ENCODE results near the gene SMPD2. TPM values are rescaled to one million over a fixed set of nuclear protein-coding genes. Genes with fewer than 3 reads are reported as not detected.

The SMPD2 gene
- total and polyA plus RNA-seq, 4 experiments from 2014 or later = 8.2 to 23.6 (median 18.8) TPM

DNA sequence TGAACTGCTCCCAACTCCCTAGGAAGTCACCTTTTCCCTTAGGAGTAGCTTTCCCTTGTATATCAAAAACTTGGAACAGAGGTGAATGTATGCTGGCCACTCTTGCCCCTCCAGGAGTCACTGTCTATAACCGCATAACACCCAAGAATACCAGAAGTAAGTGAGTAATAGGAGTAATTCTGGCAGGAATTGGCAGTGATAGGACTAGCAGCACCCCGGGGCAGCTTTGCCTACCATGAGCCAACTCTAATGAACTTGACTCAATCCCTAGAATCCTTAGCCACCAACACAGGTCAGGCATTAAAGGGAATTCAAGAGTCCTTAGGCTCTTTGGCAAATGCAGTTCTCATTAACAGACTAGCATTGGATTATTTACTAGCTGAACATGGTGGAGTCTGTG, 29.5 kb upstream of the SMPD2 start:
- CTCF ChIA-PET (ENCODE audit: partially characterized antibody) = interaction anchor here (0.6 to 2.0 kb wide), 2 partner anchors 8 to 21 kb away, joined by 3 to 4 read pairs; no protein-coding TSS in a partner anchor
- H3K27ac Mint-ChIP-seq = no peak overlapping the region
- Histone ChIP-seq H3K36me3 (ENCODE audit: insufficient read depth, low read length) (no peaks in the 10 kb centered on the region), H3K27me3 (ENCODE audit: insufficient read depth, low read length) (no peaks in the 10 kb centered on the region), H3K4me1 (ENCODE audit: insufficient read depth, low read length) (no peaks in the 10 kb centered on the region), H3K9me3 (ENCODE audit: control insufficient read depth in 1 of 2, low read length in 2 of 2) (no peaks in the 10 kb centered on the region), H3K4me3 (ENCODE audit: low read length in 2 of 2) (no peak overlapping the region), H3K27ac (ENCODE audit: low read depth, low read length) (no peak overlapping the region)
- POLR2A ChIA-PET (ENCODE audit: partially characterized antibody) = no interaction called here
- H3K36me3 Mint-ChIP-seq = no peaks in the 10 kb centered on the region
- no peaks in the 10 kb centered on the region for H3K4me1 Mint-ChIP-seq
- peaks cover 0 to 4% (median under 1%) of the 10 kb centered on the region in 8 donors for H3K9me3 Mint-ChIP-seq
- H3K4me3 Mint-ChIP-seq = no peak overlapping the region
- intact Hi-C loops (cut with micrococcal nuclease) = no loop called here
- DNase-seq = no peak
- peaks cover 4 to 7% of the 10 kb centered on the region in 2 donors for H3K27me3 Mint-ChIP-seq

DNA sequence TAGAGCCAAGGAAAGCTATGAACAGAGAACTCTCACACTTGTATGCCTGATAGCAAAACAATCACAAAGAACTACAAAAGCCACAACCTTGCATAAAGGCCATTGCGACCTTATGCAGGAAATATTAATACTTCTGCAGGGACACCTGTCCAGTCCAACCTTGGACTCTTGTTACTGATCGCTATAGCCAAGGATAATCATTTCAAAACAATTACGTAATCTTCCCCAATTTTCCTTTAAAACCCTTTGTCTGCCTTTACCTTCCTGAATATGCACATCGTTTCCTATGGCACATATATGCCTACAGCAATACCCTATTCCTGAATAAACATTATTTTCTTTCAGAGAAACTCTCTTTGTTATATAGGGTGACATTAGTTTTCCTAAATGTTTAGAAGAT, 22.9 kb upstream of the SMPD2 start:
- H3K4me3 Mint-ChIP-seq = no peak overlapping the region
- ChIA-PET POLR2A (ENCODE audit: partially characterized antibody) (no interaction called here), CTCF (ENCODE audit: partially characterized antibody) (no interaction called here)
- no peaks in the 10 kb centered on the region for H3K36me3 Mint-ChIP-seq
- intact Hi-C loops (cut with micrococcal nuclease) = no loop called here
- Histone ChIP-seq H3K36me3 (ENCODE audit: insufficient read depth, low read length) (no peaks in the 10 kb centered on the region), H3K4me1 (ENCODE audit: insufficient read depth, low read length) (no peaks in the 10 kb centered on the region), H3K4me3 (ENCODE audit: low read length in 2 of 2) (no peak overlapping the region), H3K9me3 (ENCODE audit: control insufficient read depth in 1 of 2, low read length in 2 of 2) (no peaks in the 10 kb centered on the region), H3K27me3 (ENCODE audit: insufficient read depth, low read length) (no peaks in the 10 kb centered on the region), H3K27ac (ENCODE audit: low read depth, low read length) (no peak overlapping the region)
- no peaks in the 10 kb centered on the region for H3K4me1 Mint-ChIP-seq
- peaks cover 0 to 2% (median 0%) of the 10 kb centered on the region in 8 donors for H3K9me3 Mint-ChIP-seq
- peaks cover 2 to 4% of the 10 kb centered on the region in 2 donors for H3K27me3 Mint-ChIP-seq
- DNase-seq = no peak
- no peak overlapping the region for H3K27ac Mint-ChIP-seq

DNA sequence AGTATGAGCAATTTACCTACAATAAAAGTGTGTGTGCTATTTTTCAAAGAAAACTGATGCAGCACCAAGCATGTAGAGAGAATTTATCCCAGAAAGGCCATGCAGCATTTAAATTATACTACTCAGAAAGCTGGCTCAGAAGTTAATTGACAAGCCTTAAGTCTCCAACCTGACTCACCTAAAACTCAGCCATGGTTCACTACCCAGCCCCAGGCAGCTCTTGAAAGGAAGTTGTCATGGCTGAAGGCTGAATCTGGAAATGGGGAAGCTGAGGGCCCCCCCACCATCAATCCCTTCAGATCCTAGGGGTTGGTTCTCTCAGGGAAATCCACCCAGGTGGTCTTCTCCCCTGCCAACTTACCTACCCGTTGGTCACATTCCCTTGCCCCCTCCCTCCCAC, 19.8 kb upstream of the SMPD2 start:
- Histone ChIP-seq H3K9me3 (ENCODE audit: control insufficient read depth in 1 of 2, low read length in 2 of 2) (no peaks in the 10 kb centered on the region), H3K4me3 (ENCODE audit: low read length in 2 of 2) (no peak overlapping the region), H3K27me3 (ENCODE audit: insufficient read depth, low read length) (no peaks in the 10 kb centered on the region), H3K27ac (ENCODE audit: low read depth, low read length) (no peak overlapping the region), H3K4me1 (ENCODE audit: insufficient read depth, low read length) (no peaks in the 10 kb centered on the region), H3K36me3 (ENCODE audit: insufficient read depth, low read length) (no peaks in the 10 kb centered on the region)
- no peak overlapping the region for H3K4me3 Mint-ChIP-seq
- H3K4me1 Mint-ChIP-seq = peaks cover 0 to 2% (median 0%) of the 10 kb centered on the region in 4 donors
- H3K9me3 Mint-ChIP-seq = no peaks in the 10 kb centered on the region
- H3K36me3 Mint-ChIP-seq = no peaks in the 10 kb centered on the region
- POLR2A ChIA-PET (ENCODE audit: partially characterized antibody) = no interaction called here
- peaks cover 0 to 1% of the 10 kb centered on the region in 2 donors for H3K27me3 Mint-ChIP-seq
- DNase-seq = no peak
- intact Hi-C loops (cut with micrococcal nuclease) = no loop called here
- CTCF ChIA-PET (ENCODE audit: partially characterized antibody) = no interaction called here
- peak overlapping the region in 1 of 7 donors; percentile 2 for H3K27ac Mint-ChIP-seq

DNA sequence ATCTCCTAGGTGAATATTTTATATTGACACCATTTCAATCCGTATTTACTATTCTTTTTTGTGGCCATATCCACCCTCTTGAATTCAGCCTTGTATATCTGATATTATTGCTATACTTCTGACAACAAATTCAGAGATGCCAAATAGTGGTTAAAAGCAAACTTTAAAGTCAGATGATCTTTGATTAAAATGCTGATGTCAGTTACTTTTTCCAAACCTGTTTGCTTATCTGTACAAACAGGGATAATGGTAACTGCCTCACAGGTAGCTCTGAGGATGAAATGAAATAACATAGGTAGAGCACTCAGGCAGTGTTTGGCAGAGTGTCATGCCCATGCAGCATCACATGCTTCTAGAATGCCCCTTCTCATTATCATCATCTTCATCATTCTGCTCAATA, 19.3 kb upstream of the SMPD2 start:
- Histone ChIP-seq H3K9me3 (ENCODE audit: control insufficient read depth in 1 of 2, low read length in 2 of 2) (no peaks in the 10 kb centered on the region), H3K4me3 (ENCODE audit: low read length in 2 of 2) (no peak overlapping the region), H3K27me3 (ENCODE audit: insufficient read depth, low read length) (no peaks in the 10 kb centered on the region), H3K36me3 (ENCODE audit: insufficient read depth, low read length) (no peaks in the 10 kb centered on the region), H3K27ac (ENCODE audit: low read depth, low read length) (no peak overlapping the region), H3K4me1 (ENCODE audit: insufficient read depth, low read length) (no peaks in the 10 kb centered on the region)
- no peak for DNase-seq
- ChIA-PET POLR2A (ENCODE audit: partially characterized antibody) (no interaction called here), CTCF (ENCODE audit: partially characterized antibody) (no interaction called here)
- Mint-ChIP-seq H3K9me3 (no peaks in the 10 kb centered on the region), H3K27ac (peak overlapping the region in 1 of 7 donors; percentile 2), H3K36me3 (no peaks in the 10 kb centered on the region), H3K27me3 (peaks cover 0 to 1% of the 10 kb centered on the region in 2 donors), H3K4me1 (peaks cover 0 to 2% (median 0%) of the 10 kb centered on the region in 4 donors), H3K4me3 (no peak overlapping the region)
- intact Hi-C loops (cut with micrococcal nuclease) = no loop called here

DNA sequence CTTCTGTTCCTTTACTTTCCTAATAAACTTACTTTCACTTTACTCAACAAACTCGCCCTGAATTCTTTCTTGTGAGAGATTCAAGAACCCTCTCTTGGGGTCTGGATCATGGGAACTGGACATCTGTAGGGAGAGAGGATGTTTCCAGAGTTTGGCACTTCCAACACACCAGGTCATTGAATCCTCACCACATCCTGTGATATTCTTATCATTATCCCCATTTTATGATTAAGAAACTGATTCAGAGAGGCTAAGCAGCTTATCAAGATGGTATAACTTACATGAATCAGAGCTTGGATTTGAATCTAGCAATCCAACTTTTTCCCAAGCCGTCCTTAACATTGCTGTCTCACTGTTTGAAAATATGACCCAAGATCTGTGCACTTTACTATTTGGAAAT, 15.6 kb upstream of the SMPD2 start:
- ChIA-PET CTCF (ENCODE audit: partially characterized antibody) (no interaction called here), POLR2A (ENCODE audit: partially characterized antibody) (no interaction called here)
- H3K4me1 Mint-ChIP-seq = peaks cover 0 to 2% (median 0%) of the 10 kb centered on the region in 4 donors
- no peaks in the 10 kb centered on the region for H3K36me3 Mint-ChIP-seq
- H3K4me3 ChIP-seq (ENCODE audit: low read length in 2 of 2) = no peak overlapping the region
- H3K4me3 Mint-ChIP-seq = no peak overlapping the region
- peaks cover 2 to 4% of the 10 kb centered on the region in 2 donors for H3K27me3 Mint-ChIP-seq
- no peak overlapping the region for H3K27ac ChIP-seq (ENCODE audit: low read depth, low read length)
- no peaks in the 10 kb centered on the region for H3K4me1 ChIP-seq (ENCODE audit: insufficient read depth, low read length)
- no peaks in the 10 kb centered on the region for H3K9me3 Mint-ChIP-seq
- no peaks in the 10 kb centered on the region for H3K36me3 ChIP-seq (ENCODE audit: insufficient read depth, low read length)
- intact Hi-C loops (cut with micrococcal nuclease) = no loop called here
- no peaks in the 10 kb centered on the region for H3K9me3 ChIP-seq (ENCODE audit: control insufficient read depth in 1 of 2, low read length in 2 of 2)
- DNase-seq = no peak
- no peak overlapping the region for H3K27ac Mint-ChIP-seq
- H3K27me3 ChIP-seq (ENCODE audit: insufficient read depth, low read length) = no peaks in the 10 kb centered on the region

DNA sequence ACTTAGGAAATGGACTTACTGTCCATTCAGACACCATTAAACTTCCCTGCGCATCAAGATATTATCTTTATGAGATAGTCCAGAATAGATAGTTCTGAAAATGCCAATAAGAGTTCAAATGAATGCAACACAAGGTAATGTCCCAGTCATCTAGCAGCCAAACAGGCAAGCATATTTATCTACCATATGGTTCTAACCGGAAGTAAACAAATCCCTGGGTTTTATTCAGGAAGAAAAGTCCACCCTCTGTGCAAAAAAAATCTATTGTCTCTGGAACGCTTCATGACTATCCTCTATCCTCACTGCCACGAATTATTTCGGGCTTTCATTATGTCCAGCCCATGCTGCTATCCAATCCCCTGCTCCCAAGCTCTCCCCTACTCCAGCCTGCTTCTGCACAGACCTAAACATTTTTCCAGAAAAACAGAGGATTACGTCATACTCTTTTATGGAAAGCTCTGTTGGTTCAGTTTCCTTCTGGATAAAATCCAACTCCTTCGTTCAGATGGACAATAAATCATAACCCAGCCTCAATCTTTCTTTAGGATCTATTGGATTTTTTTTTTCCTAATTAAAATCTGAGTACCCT, 11.5 kb upstream of the SMPD2 start:
- Mint-ChIP-seq H3K27me3 (peaks cover 2 to 4% of the 10 kb centered on the region in 2 donors), H3K4me1 (peaks cover 0 to 3% (median 0%) of the 10 kb centered on the region in 4 donors), H3K4me3 (no peak overlapping the region), H3K9me3 (no peaks in the 10 kb centered on the region), H3K36me3 (no peaks in the 10 kb centered on the region), H3K27ac (no peak overlapping the region)
- ChIA-PET CTCF (ENCODE audit: partially characterized antibody) (no interaction called here), POLR2A (ENCODE audit: partially characterized antibody) (interaction anchor here (0.7 kb wide), 1 partner anchor 21 kb away, joined by 3 read pairs; no protein-coding TSS in a partner anchor)
- no peaks in the 10 kb centered on the region for H3K9me3 ChIP-seq (ENCODE audit: control insufficient read depth in 1 of 2, low read length in 2 of 2)
- H3K4me3 ChIP-seq (ENCODE audit: low read length in 2 of 2) = no peak overlapping the region
- intact Hi-C loops (cut with micrococcal nuclease) = no loop called here
- no peaks in the 10 kb centered on the region for H3K4me1 ChIP-seq (ENCODE audit: insufficient read depth, low read length)
- H3K36me3 ChIP-seq (ENCODE audit: insufficient read depth, low read length) = no peaks in the 10 kb centered on the region
- DNase-seq = no peak
- H3K27me3 ChIP-seq (ENCODE audit: insufficient read depth, low read length) = no peaks in the 10 kb centered on the region
- no peak overlapping the region for H3K27ac ChIP-seq (ENCODE audit: low read depth, low read length)

DNA sequence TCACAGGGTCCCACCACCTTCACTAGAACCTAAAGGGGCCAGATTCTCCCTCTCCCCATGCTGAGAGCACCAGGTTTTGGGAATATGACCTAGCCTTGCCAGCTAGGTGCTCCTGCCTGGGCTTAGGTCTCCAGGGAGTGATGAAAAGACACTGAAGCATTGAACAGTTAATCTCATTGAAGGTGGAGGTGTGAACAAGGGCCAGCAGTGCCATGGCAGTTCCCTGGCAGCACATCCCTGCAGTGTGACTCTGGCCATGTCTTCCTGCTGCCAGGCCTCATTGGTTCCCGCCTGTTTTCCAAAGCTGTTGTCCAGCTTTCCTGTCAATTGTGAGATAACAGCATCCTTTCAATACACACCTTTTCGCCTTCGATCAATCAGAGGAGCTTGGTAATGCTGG, 11.0 kb upstream of the SMPD2 start:
- Mint-ChIP-seq H3K27me3 (peaks cover 2 to 4% of the 10 kb centered on the region in 2 donors), H3K36me3 (no peaks in the 10 kb centered on the region), H3K9me3 (no peaks in the 10 kb centered on the region), H3K27ac (peak overlapping the region in 2 of 7 donors; percentile 3 to 57), H3K4me1 (peaks cover 0 to 3% (median 0%) of the 10 kb centered on the region in 4 donors), H3K4me3 (no peak overlapping the region)
- H3K4me1 ChIP-seq (ENCODE audit: insufficient read depth, low read length) = no peaks in the 10 kb centered on the region
- no peak for DNase-seq
- H3K27ac ChIP-seq (ENCODE audit: low read depth, low read length) = no peak overlapping the region
- CTCF ChIA-PET (ENCODE audit: partially characterized antibody) = no interaction called here
- no peaks in the 10 kb centered on the region for H3K36me3 ChIP-seq (ENCODE audit: insufficient read depth, low read length)
- intact Hi-C loops (cut with micrococcal nuclease) = no loop called here
- H3K9me3 ChIP-seq (ENCODE audit: control insufficient read depth in 1 of 2, low read length in 2 of 2) = no peaks in the 10 kb centered on the region
- H3K4me3 ChIP-seq (ENCODE audit: low read length in 2 of 2) = no peak overlapping the region
- POLR2A ChIA-PET (ENCODE audit: partially characterized antibody) = interaction anchor here (0.7 kb wide), 1 partner anchor 21 kb away, joined by 3 read pairs; no protein-coding TSS in a partner anchor
- no peaks in the 10 kb centered on the region for H3K27me3 ChIP-seq (ENCODE audit: insufficient read depth, low read length)
